Hepatocyte (in vitro differentiated cells): ENCODE data around the gene ANKS3. TPM values are rescaled to one million over a fixed set of nuclear protein-coding genes. Genes with fewer than 3 reads are reported as not detected.

ENCODE experiments used
- DNase-seq: peaks from one replicate; pipeline ENCODE4 v3.0.0-alpha.2; 2016; ENCODE audit warnings: low spot score
- H2AFZ ChIP-seq: fragments of 200-600 bp; sonication (generic); 2 replicates; pipeline ENCODE4 v1.6.0; 2016; ENCODE audit warnings: antibody characterized with exemption, mild to moderate bottlenecking
- H3K27ac ChIP-seq: fragments of 200-600 bp; sonication (generic); 2 replicates; pipeline ENCODE4 v1.5.1; 2016; ENCODE audit warnings: mild to moderate bottlenecking
- H3K27me3 ChIP-seq: fragments of 200-600 bp; sonication (generic); 2 replicates; pipeline ENCODE4 v1.6.1; 2016
- H3K36me3 ChIP-seq: fragments of 200-600 bp; sonication (generic); replicated peaks from 2 replicates; pipeline ENCODE4 v1.5.1; 2016; ENCODE audit warnings: low read depth; ENCODE audit not compliant: insufficient read depth
- H3K4me1 ChIP-seq: fragments of 200-600 bp; sonication (generic); 2 replicates; pipeline ENCODE4 v1.5.1; 2016; ENCODE audit warnings: mild to moderate bottlenecking, moderate library complexity; ENCODE audit not compliant: insufficient read depth
- H3K4me2 ChIP-seq: fragments of 200-600 bp; sonication (generic); 2 replicates; pipeline ENCODE4 v1.6.0; 2016
- H3K4me3 ChIP-seq: fragments of 200-600 bp; sonication (generic); 2 replicates; pipeline ENCODE4 v1.5.1; 2016; ENCODE audit warnings: mild to moderate bottlenecking
- H3K79me2 ChIP-seq: fragments of 200-600 bp; sonication (generic); 2 replicates; pipeline ENCODE4 v1.6.0; 2017; ENCODE audit warnings: mild to moderate bottlenecking
- H3K9me2 ChIP-seq: fragments of 200-600 bp; sonication (generic); replicated peaks from 2 replicates; pipeline ENCODE4 v1.6.0; 2017; ENCODE audit warnings: mild to moderate bottlenecking; ENCODE audit not compliant: insufficient read depth
- H3K9me3 ChIP-seq: fragments of 200-600 bp; sonication (generic); 2 replicates; pipeline ENCODE4 v1.5.1; 2016; ENCODE audit warnings: low read depth, mild to moderate bottlenecking
- H4K20me1 ChIP-seq: fragments of 200-600 bp; sonication (generic); 2 replicates; pipeline ENCODE4 v1.6.0; 2016; ENCODE audit warnings: mild to moderate bottlenecking; ENCODE audit not compliant: insufficient read depth, poor library complexity, severe bottlenecking
- CTCF ChIP-seq: fragments of 200-600 bp; sonication (generic); IDR thresholded peaks from 2 replicates; pipeline ENCODE4 v1.5.1; 2016; ENCODE audit warnings: antibody characterized with exemption, mild to moderate bottlenecking; ENCODE audit not compliant: poor library complexity
- EZH2 ChIP-seq: fragments of 200-600 bp; sonication (generic); IDR thresholded peaks from 2 replicates; pipeline ENCODE4 v1.6.1; 2016; ENCODE audit warnings: antibody characterized with exemption, mild to moderate bottlenecking, borderline replicate concordance
- EZH2phosphoT487 ChIP-seq: fragments of 200-600 bp; sonication (generic); IDR thresholded peaks from one replicate; pipeline ENCODE4 v1.6.1; 2018; ENCODE audit warnings: antibody characterized with exemption, mild to moderate bottlenecking, low read depth, moderate library complexity; ENCODE audit not compliant: unreplicated experiment, severe bottlenecking
- WGBS: methylation state at CpG from one replicate; pipeline ENCODE4 v1.1.6; 2016; ENCODE audit warnings: low lambda C conversion rate; ENCODE audit errors: missing lambda C conversion rate; 5-methylcytosine and 5-hydroxymethylcytosine counted together
- polyA plus RNA-seq: library from polyadenylated mRNA; unstranded; fragments of >200 nt; fragmentation: Nextera tagmentation; extraction: Ambion mirVana; gene quantifications from 2 replicates; pipeline ENCODE4 v1.2.1, GENCODE V29; 2016
- total RNA-seq: library from RNA; depleted of rRNA; stranded (reverse); fragments of >200 nt; gene quantifications from 2 replicates; pipeline ENCODE4 v1.2.3, GENCODE V29; 2014

The ANKS3 gene
- total and polyA plus RNA-seq, 2 experiments from 2014 or later: 11.7 to 17.4 TPM

- no peak for DNase-seq
- H3K79me2 ChIP-seq: no peaks in the 10 kb centered on the region
- TF ChIP-seq EZH2 (no peak), CTCF (peak; percentile 23)
- WGBS: 92% methylated on average over 29 of the region's 36 CpGs
- H3K36me3 ChIP-seq: no peaks in the 10 kb centered on the region
- H3K9me3 ChIP-seq: no peaks in the 10 kb centered on the region
- H3K27ac ChIP-seq: no peak overlapping the region
- H4K20me1 ChIP-seq: no peaks in the 10 kb centered on the region
- no peaks in the 10 kb centered on the region for H3K4me1 ChIP-seq
- H3K4me2 ChIP-seq: no peak overlapping the region
- H3K9me2 ChIP-seq: no peaks in the 10 kb centered on the region
- H3K27me3 ChIP-seq: no peaks in the 10 kb centered on the region
- H3K4me3 ChIP-seq: no peak overlapping the region
- H2AFZ ChIP-seq: no peak overlapping the region
Measured at GRCh38 chr16:4682616-4683254, 51.3 kb downstream of the ANKS3 start.

GRCh38 chr16:4682084-4682591 lies 51.9 kb downstream of the ANKS3 start:
- H3K27ac ChIP-seq: no peak overlapping the region
- H3K9me3 ChIP-seq: no peaks in the 10 kb centered on the region
- DNase-seq: no peak
- H3K79me2 ChIP-seq: no peaks in the 10 kb centered on the region
- no peak for TF ChIP-seq CTCF
- no peak for TF ChIP-seq EZH2phosphoT487
- no peak for TF ChIP-seq EZH2
- no peak overlapping the region for H2AFZ ChIP-seq
- H3K4me2 ChIP-seq: no peak overlapping the region
- no peak overlapping the region for H3K4me3 ChIP-seq
- no peaks in the 10 kb centered on the region for H3K4me1 ChIP-seq
- H4K20me1 ChIP-seq: no peaks in the 10 kb centered on the region
- H3K36me3 ChIP-seq: no peaks in the 10 kb centered on the region
- WGBS: 94% methylated on average over 26 of the region's 26 CpGs
- no peaks in the 10 kb centered on the region for H3K27me3 ChIP-seq
- no peaks in the 10 kb centered on the region for H3K9me2 ChIP-seq

- H3K9me2 ChIP-seq: no peaks in the 10 kb centered on the region
- H4K20me1 ChIP-seq: no peaks in the 10 kb centered on the region
- no peaks in the 10 kb centered on the region for H3K4me1 ChIP-seq
- DNase-seq: no peak
- H3K4me2 ChIP-seq: no peak overlapping the region
- H3K27ac ChIP-seq: no peak overlapping the region
- no peak overlapping the region for H3K4me3 ChIP-seq
- no peak overlapping the region for H2AFZ ChIP-seq
- H3K79me2 ChIP-seq: no peaks in the 10 kb centered on the region
- TF ChIP-seq EZH2phosphoT487 (no peak), CTCF (no peak), EZH2 (no peak)
- H3K36me3 ChIP-seq: no peaks in the 10 kb centered on the region
- no peaks in the 10 kb centered on the region for H3K27me3 ChIP-seq
- H3K9me3 ChIP-seq: no peaks in the 10 kb centered on the region
- WGBS: 98% methylated on average over 38 of the region's 39 CpGs
Measured at GRCh38 chr16:4681471-4682083, 52.5 kb downstream of the ANKS3 start.
